Endothelial cell of umbilical vein (primary cell): ENCODE data around the gene MAP4K4.

ENCODE experiments used
- CTCF ChIP-seq, 2 donors: IDR thresholded peaks; 1 replicate in 1 of 2; 2 replicates in 1 of 2; pipeline ENCODE4 v1.5.1; 2011; ENCODE audit warnings: low read length in 2 of 2, mild to moderate bottlenecking in 2 of 2, moderate library complexity in 2 of 2, control low read depth in 1 of 2, inconsistent platforms in 1 of 2, low read depth in 1 of 2; ENCODE audit not compliant: insufficient read depth in 1 of 2; ENCODE audit errors: extremely low read depth in 1 of 2
- EZH2 ChIP-seq: IDR thresholded peaks from 2 replicates; pipeline ENCODE4 v1.6.1; 2012; ENCODE audit warnings: borderline replicate concordance, low read depth, mild to moderate bottlenecking, moderate library complexity, low read length, inconsistent platforms; ENCODE audit not compliant: severe bottlenecking
- MAX ChIP-seq: IDR thresholded peaks from 2 replicates; pipeline ENCODE4 v1.6.1; 2011; ENCODE audit not compliant: insufficient read depth, insufficient read length

GRCh38 chr2:101844055-101844635 is 146.6 kb downstream of the MAP4K4 start:
- TF ChIP-seq CTCF (IDR thresholded peaks at IDR 0.05; ENCODE audit: extremely low read depth in 1 of 2, insufficient read depth in 1 of 2, low read depth in 1 of 2, low read length in 2 of 2) (no peak), MAX (no peak), EZH2 (no peak)
